ENCODE measurements around the gene RBM26.

The RBM26 gene

DNA sequence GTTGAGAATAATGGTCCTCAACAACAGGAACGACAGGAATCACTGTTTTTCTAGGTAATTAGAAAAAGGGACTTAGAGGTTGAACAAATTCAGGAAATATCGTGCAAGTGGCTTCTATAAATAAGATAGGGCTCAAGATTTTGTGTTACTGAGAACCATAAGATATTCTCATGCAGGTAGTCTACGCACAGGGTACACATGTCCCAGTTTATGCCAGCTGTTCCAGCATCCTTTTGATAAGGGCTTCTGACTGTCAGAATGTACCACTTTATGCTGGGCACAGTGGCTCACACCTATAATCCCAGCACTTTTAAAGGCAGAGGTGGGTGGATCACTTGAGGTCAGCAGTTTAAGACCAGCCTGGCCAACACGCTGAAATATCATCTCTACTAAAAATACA, 32.1 kb downstream of the RBM26 start:
- DNase-seq (ENCODE audit: low read depth), result no peak
- H3K4me3 ChIP-seq (ENCODE audit: control insufficient read depth, low read depth, low read length), result no peak overlapping the region
- TF ChIP-seq, protein P1, sequence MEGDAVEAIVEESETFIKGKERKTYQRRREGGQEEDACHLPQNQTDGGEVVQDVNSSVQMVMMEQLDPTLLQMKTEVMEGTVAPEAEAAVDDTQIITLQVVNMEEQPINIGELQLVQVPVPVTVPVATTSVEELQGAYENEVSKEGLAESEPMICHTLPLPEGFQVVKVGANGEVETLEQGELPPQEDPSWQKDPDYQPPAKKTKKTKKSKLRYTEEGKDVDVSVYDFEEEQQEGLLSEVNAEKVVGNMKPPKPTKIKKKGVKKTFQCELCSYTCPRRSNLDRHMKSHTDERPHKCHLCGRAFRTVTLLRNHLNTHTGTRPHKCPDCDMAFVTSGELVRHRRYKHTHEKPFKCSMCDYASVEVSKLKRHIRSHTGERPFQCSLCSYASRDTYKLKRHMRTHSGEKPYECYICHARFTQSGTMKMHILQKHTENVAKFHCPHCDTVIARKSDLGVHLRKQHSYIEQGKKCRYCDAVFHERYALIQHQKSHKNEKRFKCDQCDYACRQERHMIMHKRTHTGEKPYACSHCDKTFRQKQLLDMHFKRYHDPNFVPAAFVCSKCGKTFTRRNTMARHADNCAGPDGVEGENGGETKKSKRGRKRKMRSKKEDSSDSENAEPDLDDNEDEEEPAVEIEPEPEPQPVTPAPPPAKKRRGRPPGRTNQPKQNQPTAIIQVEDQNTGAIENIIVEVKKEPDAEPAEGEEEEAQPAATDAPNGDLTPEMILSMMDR (IDR thresholded peaks at IDR 0.05; ENCODE audit: control insufficient read depth, insufficient read depth, low read depth, low read length, missing control alignments), result no peak

DNA sequence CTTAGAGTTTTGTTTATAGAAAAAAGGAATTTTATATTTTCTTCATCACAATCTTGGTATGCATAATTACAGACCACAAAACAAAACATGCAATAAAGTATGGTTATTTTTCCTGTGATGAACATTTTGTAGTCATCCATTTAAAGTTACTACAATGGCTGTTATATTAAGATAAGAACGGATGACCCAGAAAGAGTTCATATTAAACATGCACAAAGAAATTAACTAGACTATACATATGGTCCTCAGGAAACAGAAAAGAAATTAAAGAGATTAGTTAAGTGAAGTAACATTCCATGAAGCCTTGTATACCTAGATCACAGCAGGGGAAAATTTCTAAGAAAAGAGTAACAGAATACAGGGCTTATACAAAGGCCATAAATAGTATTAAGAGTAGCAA, 36.8 kb downstream of the RBM26 start:
- no peak for DNase-seq (ENCODE audit: low read depth)
- TF ChIP-seq, protein P1 (IDR thresholded peaks at IDR 0.05; ENCODE audit: control insufficient read depth, insufficient read depth, low read depth, low read length, missing control alignments), result no peak
- H3K4me3 ChIP-seq (ENCODE audit: control insufficient read depth, low read depth, low read length), result no peak overlapping the region

- no peak for DNase-seq (ENCODE audit: low read depth)
- TF ChIP-seq, protein P1 (IDR thresholded peaks at IDR 0.05; ENCODE audit: control insufficient read depth, insufficient read depth, low read depth, low read length, missing control alignments), result no peak
- no peak overlapping the region for H3K4me3 ChIP-seq (ENCODE audit: control insufficient read depth, low read depth, low read length)
Measured at GRCh38 chr13:79365981-79366380, 40.1 kb downstream of the RBM26 start.

DNA sequence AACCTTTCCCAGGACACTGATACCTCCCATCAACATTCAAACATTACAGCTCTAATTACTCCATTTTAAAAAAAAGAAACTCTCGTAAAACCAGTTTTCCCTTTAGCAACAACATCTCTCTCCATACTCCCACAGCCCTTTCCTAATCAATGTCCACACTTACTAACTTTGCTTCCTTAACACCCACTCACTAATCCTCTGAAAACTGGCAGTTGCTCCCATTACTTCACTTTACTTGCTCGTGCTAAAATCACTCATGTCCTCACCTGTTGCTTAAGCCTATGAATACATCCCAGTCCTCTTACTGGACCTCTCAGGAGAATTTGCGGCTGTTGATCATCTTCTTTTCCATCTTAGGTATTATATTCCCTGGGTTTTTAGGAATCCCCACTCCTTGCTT, 44.8 kb downstream of the RBM26 start:
- TF ChIP-seq, protein P1 (IDR thresholded peaks at IDR 0.05; ENCODE audit: control insufficient read depth, insufficient read depth, low read depth, low read length, missing control alignments), result no peak
- no peak for DNase-seq (ENCODE audit: low read depth)
- H3K4me3 ChIP-seq (ENCODE audit: control insufficient read depth, low read depth, low read length), result no peak overlapping the region

DNA sequence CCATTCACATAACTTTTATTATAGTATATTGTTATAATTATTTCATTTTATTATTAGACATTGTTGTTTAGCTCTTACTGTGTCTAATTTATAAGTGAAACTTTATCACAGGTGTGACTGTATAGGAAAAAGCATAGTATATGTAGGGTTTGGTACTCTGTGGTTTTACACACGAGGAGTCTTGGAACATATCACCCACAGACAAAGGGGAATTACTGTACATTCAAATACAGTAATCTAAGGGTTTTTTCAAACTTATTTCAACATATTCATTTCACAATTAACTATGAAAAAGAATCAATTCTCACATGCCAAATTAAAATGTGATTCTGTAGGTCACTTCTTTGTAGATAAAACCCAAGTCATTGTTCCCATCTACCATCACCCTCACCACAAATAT, 46.0 kb downstream of the RBM26 start:
- no peak overlapping the region for H3K4me3 ChIP-seq (ENCODE audit: control insufficient read depth, low read depth, low read length)
- no peak for DNase-seq (ENCODE audit: low read depth)
- TF ChIP-seq, protein P1 (IDR thresholded peaks at IDR 0.05; ENCODE audit: control insufficient read depth, insufficient read depth, low read depth, low read length, missing control alignments), result no peak

DNA sequence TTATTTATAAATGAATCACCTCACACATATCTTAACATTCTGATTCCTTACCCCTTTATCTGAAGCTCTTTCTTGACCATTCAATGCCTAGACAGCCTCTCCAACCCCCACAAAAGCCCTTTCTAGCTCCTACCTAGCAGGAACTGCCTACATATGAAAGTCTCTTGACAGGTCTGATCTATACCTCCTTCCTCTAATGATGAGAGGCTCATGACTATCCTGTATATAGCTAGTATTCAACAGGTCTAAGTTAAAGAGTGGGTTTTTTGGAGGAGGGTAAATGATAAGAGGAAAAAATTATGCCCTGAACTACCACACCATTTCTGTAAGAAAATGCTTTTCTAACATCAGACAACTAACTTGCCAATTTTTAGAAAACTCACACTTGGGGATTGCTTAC, 47.0 kb downstream of the RBM26 start:
- H3K4me3 ChIP-seq (ENCODE audit: control insufficient read depth, low read depth, low read length), result no peak overlapping the region
- TF ChIP-seq, protein P1 (IDR thresholded peaks at IDR 0.05; ENCODE audit: control insufficient read depth, insufficient read depth, low read depth, low read length, missing control alignments), result no peak
- DNase-seq (ENCODE audit: low read depth), result no peak

- DNase-seq (ENCODE audit: low read depth), result no peak
- TF ChIP-seq, protein P1 (IDR thresholded peaks at IDR 0.05; ENCODE audit: control insufficient read depth, insufficient read depth, low read depth, low read length, missing control alignments), result no peak
- no peak overlapping the region for H3K4me3 ChIP-seq (ENCODE audit: control insufficient read depth, low read depth, low read length)
Measured at GRCh38 chr13:79354285-79354684, 51.8 kb downstream of the RBM26 start.

Measured in AG09309 (cell line).